Natural killer cell treated with Interleukin-12 subunit alpha and Interleukin-12 subunit beta and Interleukin-15 and Interleukin-18, amount 100 ng/mL, for 72 hours (primary cell): ENCODE results near the gene FST. TPM values are rescaled to one million over a fixed set of nuclear protein-coding genes. Genes with fewer than 3 reads are reported as not detected.

ENCODE experiments used
- ATAC-seq, 2 donors: fragments of 150-1000 bp; cut with Tn5 transposase in 1 of 2; sonication (Bioruptor Pico), chemical (Tn5 transposase) in 1 of 2; 2 replicates each; pipeline ENCODE4 v1.10.0; 2021
- DNase-seq: peaks from one replicate; pipeline ENCODE4 v3.0.0; 2022; ENCODE audit warnings: low spot score
- H3K27ac Mint-ChIP-seq, 2 donors: 1 replicate in 1 of 2; 2 replicates in 1 of 2; pipeline ENCODE4 v1.8.0; 2022; ENCODE audit warnings: mixed read lengths in 2 of 2, mild to moderate bottlenecking in 1 of 2, moderate library complexity in 1 of 2
- H3K27me3 Mint-ChIP-seq, 2 donors: 1 replicate in 1 of 2; 2 replicates in 1 of 2; pipeline ENCODE4 v1.8.0; 2022; ENCODE audit warnings: mixed read lengths in 2 of 2
- H3K36me3 Mint-ChIP-seq: one replicate; pipeline ENCODE4 v1.8.0; 2022; ENCODE audit warnings: mixed read lengths
- H3K4me1 Mint-ChIP-seq, 2 donors: 1 replicate in 1 of 2; 2 replicates in 1 of 2; pipeline ENCODE4 v1.8.0; 2022; ENCODE audit warnings: low read depth in 2 of 2, mixed read lengths in 2 of 2, mild to moderate bottlenecking in 1 of 2
- H3K4me3 Mint-ChIP-seq: one replicate; pipeline ENCODE4 v1.8.0; 2022; ENCODE audit warnings: mixed read lengths
- H3K9me3 Mint-ChIP-seq: 2 replicates; pipeline ENCODE4 v1.8.0; 2022; ENCODE audit warnings: mixed read lengths
- total RNA-seq, 2 donors: library from RNA; stranded (reverse); gene quantifications; one replicate each; pipeline ENCODE4 v1.2.3, GENCODE V29; 2022

Gene FST
- total RNA-seq, 2 donors from 2014 or later = not detected

DNA sequence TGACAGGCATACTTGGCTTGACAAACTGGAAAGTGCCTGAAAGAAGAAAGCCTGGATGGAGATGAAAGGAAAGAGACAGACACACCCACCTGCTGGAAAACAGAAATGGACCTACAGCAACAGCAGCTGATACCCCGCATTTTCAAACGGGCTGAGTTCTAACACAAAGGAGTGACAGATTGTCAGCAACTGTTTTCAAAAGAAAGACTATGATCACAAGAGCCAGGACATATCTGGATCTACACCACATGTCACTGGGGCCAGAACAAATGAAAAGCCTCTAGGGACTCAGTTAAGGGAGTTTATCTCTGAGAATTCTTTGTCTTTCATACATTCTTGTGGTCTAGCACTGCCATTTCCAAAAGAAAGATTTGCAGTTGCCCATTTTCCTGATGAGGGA, 24.1 kb upstream of the FST start:
- peaks cover 13 to 31% of the 10 kb centered on the region in 2 donors for H3K27me3 Mint-ChIP-seq
- H3K4me1 Mint-ChIP-seq = no peaks in the 10 kb centered on the region
- no peak overlapping the region for H3K4me3 Mint-ChIP-seq
- H3K36me3 Mint-ChIP-seq = no peaks in the 10 kb centered on the region
- ATAC-seq (no peak), DNase-seq (no peak)
- H3K9me3 Mint-ChIP-seq = peaks cover 4% of the 10 kb centered on the region
- no peak overlapping the region for H3K27ac Mint-ChIP-seq

DNA sequence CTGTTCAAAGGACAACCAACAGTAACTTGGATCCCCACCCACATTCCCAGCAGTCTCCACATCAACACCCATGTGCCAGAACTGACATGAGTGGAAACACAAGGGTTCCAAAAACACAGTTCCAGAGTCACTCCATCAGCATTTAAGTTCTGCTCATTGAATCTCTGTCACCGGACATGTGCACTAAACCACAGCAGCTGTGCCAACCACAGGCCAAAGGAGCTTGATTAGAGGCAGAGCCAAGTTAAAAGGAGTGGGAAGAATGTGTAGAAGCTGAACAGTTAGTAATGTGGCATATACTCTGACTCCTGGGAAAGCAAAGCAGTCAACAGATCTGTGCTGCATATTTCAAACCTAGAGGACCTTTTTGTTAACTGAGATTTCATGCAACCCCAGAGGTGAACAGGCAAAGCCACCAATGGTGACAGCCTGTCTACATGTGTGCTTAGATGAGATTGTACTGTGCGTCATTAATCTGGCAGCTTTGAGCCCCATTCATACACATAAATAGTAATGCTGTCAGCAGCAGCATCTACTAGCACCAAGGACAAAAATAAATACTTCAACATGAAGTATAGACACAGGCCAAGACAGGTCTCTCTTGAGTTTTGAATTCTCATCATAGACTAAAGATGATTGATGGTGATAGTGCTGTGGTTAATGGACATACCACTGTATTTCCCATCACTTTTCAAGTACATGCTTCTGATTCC, 16.4 kb upstream of the FST start:
- H3K9me3 Mint-ChIP-seq = no peaks in the 10 kb centered on the region
- no peak for DNase-seq
- H3K36me3 Mint-ChIP-seq = no peaks in the 10 kb centered on the region
- peaks cover 29 to 33% of the 10 kb centered on the region in 2 donors for H3K27me3 Mint-ChIP-seq
- no peak overlapping the region for H3K4me3 Mint-ChIP-seq
- ATAC-seq = no peak
- H3K4me1 Mint-ChIP-seq = no peaks in the 10 kb centered on the region
- H3K27ac Mint-ChIP-seq = no peak overlapping the region

DNA sequence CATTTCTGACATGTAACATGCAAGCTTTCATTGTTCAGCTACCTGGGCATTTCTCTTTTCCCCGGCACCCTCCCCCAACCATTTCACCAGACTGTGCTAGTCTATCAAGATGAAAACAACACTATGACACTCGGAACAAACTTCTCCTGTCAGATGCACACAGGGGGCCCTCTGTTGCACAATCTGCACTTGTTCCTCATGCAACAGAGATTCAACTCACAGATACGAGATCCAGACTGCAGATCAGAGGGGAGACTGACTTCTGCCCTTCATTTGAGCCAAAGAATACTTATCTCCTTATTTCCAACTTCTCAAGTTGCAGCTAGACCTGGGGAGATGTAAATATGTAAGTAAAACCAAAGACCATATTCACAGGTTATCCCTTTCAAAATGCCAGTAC, 15.7 kb upstream of the FST start:
- no peaks in the 10 kb centered on the region for H3K36me3 Mint-ChIP-seq
- no peak for ATAC-seq
- H3K4me3 Mint-ChIP-seq = no peak overlapping the region
- H3K4me1 Mint-ChIP-seq = no peaks in the 10 kb centered on the region
- H3K27me3 Mint-ChIP-seq = peaks cover 32 to 39% of the 10 kb centered on the region in 2 donors
- DNase-seq = no peak
- no peak overlapping the region for H3K27ac Mint-ChIP-seq
- no peaks in the 10 kb centered on the region for H3K9me3 Mint-ChIP-seq

DNA sequence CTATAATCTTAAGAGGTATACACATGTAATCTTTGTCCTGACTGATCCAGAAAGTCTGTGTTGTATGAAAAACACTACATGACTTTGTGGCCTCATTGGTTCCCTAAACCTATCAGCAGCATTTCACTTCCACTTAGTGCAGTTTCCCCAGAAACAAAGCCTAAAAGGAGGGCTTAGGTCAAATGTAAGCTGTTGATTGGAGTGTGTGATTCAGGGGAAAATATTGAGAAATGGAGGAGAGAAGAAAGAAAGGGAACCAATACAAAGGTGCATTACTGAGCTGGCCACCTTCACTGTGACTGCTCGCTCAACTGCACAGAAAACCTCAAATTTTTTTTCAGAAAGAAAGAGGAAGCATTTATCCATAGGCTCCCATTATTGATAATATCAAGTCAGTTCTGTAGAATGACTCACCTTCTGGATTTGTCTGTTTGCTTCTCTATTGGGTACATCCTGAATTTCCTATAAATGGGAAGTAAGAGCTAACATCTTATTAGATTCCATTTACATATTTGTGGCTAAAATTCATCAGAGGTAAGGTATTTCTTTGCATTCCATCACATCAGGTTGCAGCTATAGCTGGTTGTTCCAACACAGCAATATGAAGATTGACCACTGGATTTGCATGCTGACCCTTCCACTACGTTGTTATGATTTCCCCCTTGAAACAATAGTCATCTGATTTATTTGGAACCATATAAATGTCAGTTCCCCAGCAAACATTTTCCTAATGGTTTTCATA, 10.3 kb upstream of the FST start:
- ATAC-seq = no peak
- H3K36me3 Mint-ChIP-seq = no peaks in the 10 kb centered on the region
- no peak for DNase-seq
- H3K4me1 Mint-ChIP-seq = no peaks in the 10 kb centered on the region
- H3K27ac Mint-ChIP-seq = no peak overlapping the region
- H3K9me3 Mint-ChIP-seq = no peaks in the 10 kb centered on the region
- H3K4me3 Mint-ChIP-seq = no peak overlapping the region
- peaks cover 29 to 58% of the 10 kb centered on the region in 2 donors for H3K27me3 Mint-ChIP-seq

DNA sequence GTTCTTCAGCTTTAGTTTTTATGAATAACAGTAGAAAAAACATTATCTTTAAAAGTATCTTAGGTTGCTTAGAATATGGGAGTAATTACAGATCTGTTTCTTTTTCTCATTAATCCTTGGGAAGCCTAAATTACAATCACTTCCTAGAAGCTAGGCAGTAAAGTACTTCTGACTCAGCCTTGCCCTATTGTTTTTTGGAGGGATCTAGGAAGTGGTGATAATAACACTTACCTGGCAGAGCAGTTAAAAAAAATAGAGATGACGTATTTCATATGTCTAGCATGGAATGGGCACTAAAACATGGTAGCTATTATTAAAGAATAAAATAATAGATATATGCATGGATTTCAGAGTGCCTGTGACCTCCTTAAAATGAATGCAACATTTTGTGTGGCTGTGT, 8.2 kb upstream of the FST start:
- Mint-ChIP-seq H3K9me3 (no peaks in the 10 kb centered on the region), H3K4me1 (no peaks in the 10 kb centered on the region), H3K4me3 (no peak overlapping the region), H3K36me3 (no peaks in the 10 kb centered on the region), H3K27ac (no peak overlapping the region), H3K27me3 (peaks cover 33 to 64% of the 10 kb centered on the region in 2 donors)
- no peak for DNase-seq
- no peak for ATAC-seq

DNA sequence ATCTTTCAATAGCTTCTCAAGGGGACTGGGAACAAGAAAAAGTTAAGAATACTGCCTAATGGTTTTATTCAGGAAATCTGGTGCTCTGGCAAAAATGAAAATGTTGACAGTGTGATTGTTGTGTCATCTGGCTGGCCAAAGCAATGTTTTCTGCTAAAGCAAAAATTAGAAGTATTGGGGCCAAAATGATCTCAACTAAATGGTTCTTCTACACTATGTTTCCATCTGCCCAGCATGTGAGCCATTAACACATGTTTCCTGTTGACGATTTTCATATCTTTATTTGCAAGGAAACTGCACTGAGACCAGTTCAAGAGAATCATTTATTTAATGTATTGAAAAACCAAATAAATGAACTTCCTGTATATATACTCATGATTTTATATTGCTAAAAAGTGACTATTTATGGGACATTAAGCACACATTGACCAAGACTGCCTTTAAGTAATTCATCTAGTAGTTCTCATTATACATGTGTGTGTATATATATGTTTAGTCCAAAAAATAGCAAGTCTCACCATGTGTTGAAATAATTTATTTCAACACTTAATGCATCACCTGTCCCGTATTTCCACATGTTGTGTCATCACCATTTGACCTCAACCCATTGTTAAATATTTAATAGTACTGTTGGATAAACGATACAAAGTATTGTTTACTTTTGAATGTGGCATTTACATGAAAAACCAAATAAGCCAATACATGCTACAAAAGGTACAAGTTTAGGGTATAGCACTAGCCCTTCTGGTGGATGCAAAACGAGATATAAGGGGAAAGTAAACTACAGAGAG, 7.5 kb upstream of the FST start:
- H3K4me1 Mint-ChIP-seq = no peaks in the 10 kb centered on the region

DNA sequence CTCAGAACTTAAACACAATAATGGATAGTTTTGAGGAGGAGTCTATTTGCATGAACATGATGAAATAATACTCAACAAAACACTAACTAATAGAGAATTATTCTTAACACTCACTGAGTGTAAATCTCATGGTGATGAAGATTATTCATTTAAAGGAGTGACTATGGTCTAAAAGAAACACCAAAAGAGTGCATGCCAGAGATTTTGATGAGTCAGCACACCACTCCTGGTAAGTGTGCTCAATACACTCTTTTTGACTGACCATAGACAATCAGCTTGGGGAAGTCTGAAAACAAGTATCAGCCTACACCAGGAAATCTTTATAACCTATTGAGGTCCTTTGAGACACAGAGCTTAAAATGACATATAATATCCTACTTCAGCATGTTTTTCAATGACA, 6.8 kb upstream of the FST start:
- Mint-ChIP-seq H3K9me3 (no peaks in the 10 kb centered on the region), H3K4me3 (no peak overlapping the region), H3K27me3 (peaks cover 34 to 78% of the 10 kb centered on the region in 2 donors), H3K36me3 (no peaks in the 10 kb centered on the region), H3K27ac (no peak overlapping the region), H3K4me1 (peaks cover 4 to 6% of the 10 kb centered on the region in 2 donors)
- no peak for DNase-seq
- no peak for ATAC-seq

More for the DNA sequence above, 7.5 kb upstream of the FST start:
- H3K27me3 Mint-ChIP-seq = peaks cover 31 to 70% of the 10 kb centered on the region in 2 donors
- ATAC-seq (no peak), DNase-seq (no peak)
- no peaks in the 10 kb centered on the region for H3K36me3 Mint-ChIP-seq
- H3K4me3 Mint-ChIP-seq = no peak overlapping the region
- no peak overlapping the region for H3K27ac Mint-ChIP-seq
- no peaks in the 10 kb centered on the region for H3K9me3 Mint-ChIP-seq

DNA sequence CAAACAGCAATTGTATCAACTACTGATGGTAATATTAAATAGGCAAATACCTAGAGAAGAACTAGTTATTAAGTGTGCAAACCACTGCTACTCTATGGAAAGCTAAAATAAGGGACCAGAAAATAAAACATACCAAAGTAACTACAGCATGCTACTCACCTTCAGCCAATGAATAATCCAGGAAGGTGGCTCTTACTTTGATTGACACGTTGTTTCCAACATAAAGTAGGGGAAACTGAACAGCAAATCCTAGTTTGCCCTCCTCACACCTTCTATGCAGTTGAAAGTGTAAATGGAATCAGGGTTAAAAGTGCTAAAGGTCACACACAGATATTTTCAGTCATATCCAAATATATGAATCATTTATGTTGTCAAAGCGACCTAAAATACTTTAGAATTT, 5.1 kb upstream of the FST start:
- DNase-seq (no peak), ATAC-seq (no peak)
- H3K27ac Mint-ChIP-seq = no peak overlapping the region
- H3K9me3 Mint-ChIP-seq = no peaks in the 10 kb centered on the region
- peaks cover 6% of the 10 kb centered on the region for H3K36me3 Mint-ChIP-seq
- H3K4me3 Mint-ChIP-seq = no peak overlapping the region
- peaks cover 38 to 75% of the 10 kb centered on the region in 2 donors for H3K27me3 Mint-ChIP-seq
- H3K4me1 Mint-ChIP-seq = peaks cover 13 to 15% of the 10 kb centered on the region in 2 donors

DNA sequence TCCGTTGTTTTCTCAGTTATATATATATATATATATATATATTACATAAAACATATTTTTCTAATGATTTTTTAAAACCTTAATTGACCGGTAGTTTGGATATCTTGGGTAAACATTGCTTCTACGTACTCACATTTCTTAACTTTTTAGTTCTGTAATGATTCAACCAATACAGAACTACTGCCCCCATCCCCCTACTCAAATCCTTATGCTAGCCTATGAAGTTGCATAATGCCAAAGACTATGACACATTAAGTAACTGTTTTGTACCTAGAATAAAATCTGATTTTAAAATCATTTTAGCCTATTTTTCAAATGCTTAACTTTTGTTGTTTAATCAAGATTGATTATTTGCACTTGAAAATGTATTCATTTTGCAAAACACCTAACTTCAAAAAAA, 4.4 kb upstream of the FST start:
- ATAC-seq = no peak
- Mint-ChIP-seq H3K36me3 (peaks cover 6% of the 10 kb centered on the region), H3K27me3 (peaks cover 41 to 72% of the 10 kb centered on the region in 2 donors), H3K4me3 (no peak overlapping the region), H3K9me3 (no peaks in the 10 kb centered on the region), H3K4me1 (peaks cover 17 to 19% of the 10 kb centered on the region in 2 donors), H3K27ac (no peak overlapping the region)
- no peak for DNase-seq

DNA sequence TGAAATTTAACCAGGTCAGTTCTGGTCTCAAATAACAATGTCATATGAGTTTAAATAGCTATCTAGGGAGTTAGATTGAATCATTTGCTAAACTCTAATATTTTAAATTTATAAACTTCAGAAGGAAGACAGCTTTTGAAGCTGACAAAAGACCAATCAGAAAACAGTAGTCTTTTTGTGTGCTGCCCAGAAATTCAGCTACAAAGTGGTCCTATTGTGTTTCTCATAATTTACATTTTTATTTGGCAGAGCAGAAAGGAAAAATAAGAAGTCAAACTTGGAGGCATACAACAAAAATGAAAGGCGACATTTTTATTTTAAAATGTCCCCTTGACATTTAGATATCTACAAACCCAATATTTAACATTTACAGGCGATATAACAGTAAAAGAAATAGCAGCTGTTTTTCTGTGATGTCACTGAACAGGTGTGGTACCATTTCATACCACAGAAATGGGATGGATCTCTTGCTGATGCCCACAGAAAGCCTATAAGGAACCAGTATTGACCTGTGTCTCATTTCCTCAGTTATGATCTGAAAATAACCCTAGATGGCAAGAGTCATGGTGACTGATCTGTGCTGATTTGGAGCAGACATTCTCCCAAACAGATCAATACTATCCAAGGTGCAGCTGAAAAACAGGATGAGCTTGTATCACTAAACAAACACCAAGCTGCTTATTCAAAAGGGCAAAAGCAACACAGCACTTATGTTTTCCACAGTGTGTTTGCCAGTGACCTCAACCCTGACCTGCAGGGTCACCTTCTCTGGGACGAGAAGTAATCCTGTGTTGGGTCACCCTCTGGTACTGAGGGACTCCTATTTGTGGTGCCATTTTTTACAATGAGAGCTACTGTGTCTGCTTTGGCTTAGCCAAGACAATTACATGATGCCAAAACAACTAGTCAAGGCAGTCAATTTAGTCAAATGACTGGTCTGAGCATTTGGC, 3.6 kb upstream of the FST start:
- Mint-ChIP-seq H3K4me1 (peaks cover 21 to 25% of the 10 kb centered on the region in 2 donors), H3K9me3 (no peaks in the 10 kb centered on the region), H3K4me3 (no peak overlapping the region), H3K27ac (no peak overlapping the region), H3K27me3 (peaks cover 34 to 68% of the 10 kb centered on the region in 2 donors), H3K36me3 (peaks cover 6% of the 10 kb centered on the region)
- ATAC-seq (no peak), DNase-seq (no peak)

DNA sequence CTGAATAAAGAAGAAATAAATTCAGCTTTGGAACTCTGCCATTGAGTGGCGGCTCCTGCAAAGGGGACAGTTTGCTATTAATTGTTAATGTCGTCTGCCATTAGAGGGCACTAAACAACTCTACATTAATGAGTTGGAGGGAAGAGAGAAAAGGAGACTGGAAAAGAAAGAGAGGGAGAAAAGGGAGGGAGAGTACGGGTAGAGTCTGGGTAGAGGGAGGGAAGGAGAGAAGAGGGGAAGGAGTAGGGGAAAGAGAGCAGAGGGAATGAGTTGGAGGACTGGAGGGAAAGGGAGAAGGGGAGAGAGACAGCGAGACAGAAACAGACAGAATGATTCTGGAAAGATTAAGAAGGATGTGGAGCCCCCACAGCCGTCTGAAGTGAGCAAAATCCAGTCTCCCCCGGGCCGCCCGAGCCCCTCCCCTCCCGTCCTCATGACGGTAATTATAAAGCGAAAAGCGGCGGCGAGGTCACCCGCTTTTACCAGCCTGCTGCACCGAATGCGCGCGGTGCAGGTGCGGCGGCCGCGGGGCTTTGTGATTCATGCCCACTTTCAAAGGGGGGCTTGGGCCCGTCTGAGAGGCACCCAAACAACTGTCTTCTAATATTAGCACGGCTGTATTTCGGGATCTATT, 1.9 kb upstream of the FST start:
- Mint-ChIP-seq H3K9me3 (no peaks in the 10 kb centered on the region), H3K36me3 (peaks cover 6% of the 10 kb centered on the region), H3K4me1 (peaks cover 32 to 34% of the 10 kb centered on the region in 2 donors), H3K27me3 (peaks cover 38 to 54% of the 10 kb centered on the region in 2 donors), H3K4me3 (peak overlapping the region; percentile 96), H3K27ac (no peak overlapping the region)
- ATAC-seq (no peak), DNase-seq (no peak)

DNA sequence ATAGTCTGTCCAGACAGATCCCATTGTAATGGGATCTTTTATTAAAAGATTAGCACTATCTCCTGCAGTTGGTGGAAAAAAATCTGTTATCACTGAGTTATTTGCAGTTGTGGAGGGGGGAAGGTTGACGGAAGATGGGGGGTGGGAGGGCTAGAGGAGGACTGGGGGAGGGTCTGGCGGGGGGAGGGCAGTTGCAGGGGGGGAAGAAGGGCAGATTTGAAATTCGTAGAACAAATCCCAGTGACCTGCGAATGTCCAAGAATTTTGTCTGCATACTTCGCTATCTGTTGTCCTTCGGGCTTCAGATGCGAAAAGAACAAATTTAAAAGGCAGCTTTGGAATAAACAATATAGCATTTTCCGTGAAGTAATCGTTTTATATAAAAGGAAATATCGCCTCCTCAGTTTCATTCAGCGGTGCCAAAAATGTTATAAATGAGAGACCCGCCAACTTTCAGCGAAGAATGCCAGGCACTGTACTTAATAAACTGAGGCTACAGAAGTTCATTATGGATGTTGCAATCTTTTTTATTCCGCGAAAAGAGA, 1.3 kb upstream of the FST start:
- no peaks in the 10 kb centered on the region for H3K9me3 Mint-ChIP-seq
- peaks cover 6% of the 10 kb centered on the region for H3K36me3 Mint-ChIP-seq
- peak overlapping the region in 1 of 2 donors; percentile 18 for H3K27ac Mint-ChIP-seq
- DNase-seq = no peak
- ATAC-seq = no peak
- H3K4me3 Mint-ChIP-seq = peak overlapping the region; percentile 96
- peaks cover 43 to 48% of the 10 kb centered on the region in 2 donors for H3K27me3 Mint-ChIP-seq
- H3K4me1 Mint-ChIP-seq = peaks cover 32 to 34% of the 10 kb centered on the region in 2 donors
